ENCODE measurements around the gene AUTS2.

The AUTS2 gene

DNA sequence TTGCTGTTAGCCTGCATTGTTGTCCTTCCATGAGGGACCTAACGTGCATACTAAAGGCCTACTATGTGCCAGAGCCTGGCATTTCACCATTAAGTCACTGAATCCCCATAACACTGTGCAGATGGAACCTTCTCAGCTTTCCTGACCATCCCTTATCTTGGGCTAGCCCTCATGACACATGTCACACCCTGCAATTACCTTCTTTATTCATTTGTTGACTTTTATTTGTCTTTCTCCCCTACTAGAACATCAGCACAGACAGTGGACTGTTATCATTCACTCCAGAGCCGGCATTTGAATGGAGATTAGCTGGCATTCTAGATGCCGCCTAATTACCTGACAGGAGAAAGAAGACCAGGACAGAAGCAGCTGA lies 1062.5 kb downstream of the AUTS2 start:
- DNase-seq: no peak

DNA sequence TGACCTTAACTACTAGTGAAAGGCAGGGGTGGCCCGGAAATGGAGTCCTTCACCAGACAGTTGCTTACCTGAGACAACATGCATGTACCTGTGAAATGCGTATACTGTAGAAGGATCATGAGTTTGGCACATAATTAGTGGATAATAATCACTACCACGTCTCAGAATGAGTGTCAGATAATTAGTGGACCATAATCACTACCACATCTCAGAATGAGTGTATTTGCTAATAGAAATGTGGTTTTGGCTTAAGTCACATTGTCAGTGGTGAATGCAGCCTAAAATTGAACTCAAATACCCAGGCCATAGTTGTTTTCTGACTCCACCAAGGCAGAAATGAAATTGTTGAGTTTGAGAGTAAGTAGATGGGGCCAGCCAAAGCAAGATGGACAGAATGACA lies 1065.4 kb downstream of the AUTS2 start:
- no peak for DNase-seq

DNA sequence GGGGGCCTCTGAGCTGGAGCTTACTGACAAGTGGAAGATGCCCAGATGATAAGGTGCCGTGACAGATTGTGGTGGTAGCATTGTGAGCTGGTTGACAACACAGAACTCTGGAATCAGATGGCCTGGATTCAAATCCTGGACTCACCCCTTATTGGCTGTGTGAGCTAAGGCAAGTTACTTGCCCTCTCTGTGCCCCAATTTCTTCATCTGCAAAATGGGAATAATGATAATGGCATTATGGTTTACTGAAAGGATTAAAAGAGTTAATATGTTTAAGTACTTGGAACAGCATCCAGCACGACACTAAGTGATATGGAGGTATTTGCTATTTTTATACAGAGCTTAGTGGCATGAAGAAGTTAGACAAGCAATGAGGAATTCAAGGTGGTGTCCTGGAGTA lies 1067.7 kb downstream of the AUTS2 start:
- no peak for DNase-seq

DNA sequence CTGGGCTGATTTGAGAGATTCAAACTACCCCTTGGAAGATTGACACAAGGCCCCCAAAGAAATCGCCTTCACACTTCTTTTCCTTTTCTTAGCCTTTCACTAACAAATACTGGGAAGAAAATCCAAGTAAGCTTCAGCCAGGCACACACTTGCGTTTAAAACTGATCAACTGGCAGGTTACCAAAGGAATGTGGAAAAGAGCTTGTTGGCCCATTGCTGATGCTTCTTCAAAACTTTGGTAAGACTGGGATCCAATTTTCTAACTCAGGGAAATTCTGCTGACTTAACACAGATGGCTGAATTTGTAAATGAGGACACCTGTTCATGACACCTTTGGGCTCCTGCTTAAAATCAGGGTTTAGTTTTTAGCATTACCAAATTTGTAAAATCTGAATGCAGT lies 1069.1 kb downstream of the AUTS2 start:
- DNase-seq: no peak

DNA sequence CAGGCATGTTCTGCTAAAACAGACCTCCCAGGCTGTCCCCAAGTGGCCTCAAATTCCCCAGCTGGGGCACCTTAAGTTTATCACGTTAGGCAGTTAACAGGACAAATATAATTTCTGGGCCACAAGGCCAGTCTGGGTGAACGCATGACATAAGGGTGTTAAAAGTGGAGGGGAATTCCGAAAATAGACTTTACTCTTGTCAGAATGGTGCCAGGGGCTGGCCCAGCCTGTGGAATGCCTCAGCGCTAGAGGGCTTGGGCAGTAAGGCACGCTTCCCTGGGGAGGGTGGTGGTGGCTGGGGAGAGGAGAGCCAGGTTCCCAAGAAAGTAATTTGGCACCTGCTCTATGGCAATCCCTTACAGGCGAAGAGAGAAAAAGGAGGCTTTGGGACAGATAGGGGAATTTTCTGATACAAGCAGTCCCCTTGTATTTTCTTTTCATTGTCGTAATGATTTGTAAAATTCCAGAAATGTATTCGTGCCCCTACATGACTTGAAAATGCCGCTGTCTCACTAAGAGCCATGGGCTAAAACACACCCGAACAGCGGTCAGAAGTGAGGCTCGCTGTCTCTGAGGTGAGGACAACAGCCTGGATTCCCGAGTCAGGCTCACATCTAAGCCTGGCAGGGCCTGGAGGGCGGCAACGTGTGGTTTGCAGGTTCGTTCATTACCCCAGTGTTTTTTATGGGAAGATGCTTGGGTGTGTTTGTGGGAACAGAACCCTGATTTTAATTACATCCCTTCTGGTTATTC lies 1070.5 kb downstream of the AUTS2 start:
- DNase-seq: no peak

DNA sequence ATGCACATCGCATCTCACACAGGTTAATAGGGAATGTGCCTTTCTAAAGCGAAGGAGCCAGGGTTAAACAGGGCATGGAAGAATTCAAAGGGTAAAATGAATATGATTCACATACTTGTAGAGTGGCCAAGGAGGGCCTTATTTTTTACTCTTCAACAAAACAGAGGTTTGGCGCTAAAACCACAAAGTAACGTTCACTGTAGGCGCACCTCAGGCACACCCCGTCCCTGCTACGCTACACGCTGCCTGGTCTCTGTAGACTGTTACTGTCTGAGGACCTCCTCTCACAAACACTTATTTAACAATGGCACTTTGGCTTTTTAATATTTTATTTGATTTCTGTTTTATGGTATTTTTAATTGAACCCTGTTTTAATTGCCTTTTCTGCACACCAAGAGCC lies 1071.6 kb downstream of the AUTS2 start:
- DNase-seq: no peak

DNA sequence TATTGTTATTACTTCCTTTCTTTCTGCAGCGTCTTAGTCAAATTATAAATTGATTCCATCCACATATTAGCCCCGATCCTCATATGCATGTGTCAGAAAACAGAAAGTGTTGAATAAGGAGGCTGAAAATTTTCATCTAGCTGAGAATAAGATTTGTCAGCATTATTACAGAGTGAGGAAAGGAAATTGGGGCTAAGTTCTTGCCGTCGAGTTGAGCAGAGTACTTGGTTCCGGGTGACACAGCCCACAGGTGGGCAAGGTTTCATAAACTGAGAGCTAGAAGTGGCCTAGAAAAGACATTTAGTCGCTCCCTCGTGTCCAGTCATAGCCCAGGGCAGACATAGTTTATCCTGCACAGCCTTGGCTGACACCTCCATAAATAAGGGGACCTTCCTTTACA lies 1072.0 kb downstream of the AUTS2 start:
- DNase-seq: no peak

DNA sequence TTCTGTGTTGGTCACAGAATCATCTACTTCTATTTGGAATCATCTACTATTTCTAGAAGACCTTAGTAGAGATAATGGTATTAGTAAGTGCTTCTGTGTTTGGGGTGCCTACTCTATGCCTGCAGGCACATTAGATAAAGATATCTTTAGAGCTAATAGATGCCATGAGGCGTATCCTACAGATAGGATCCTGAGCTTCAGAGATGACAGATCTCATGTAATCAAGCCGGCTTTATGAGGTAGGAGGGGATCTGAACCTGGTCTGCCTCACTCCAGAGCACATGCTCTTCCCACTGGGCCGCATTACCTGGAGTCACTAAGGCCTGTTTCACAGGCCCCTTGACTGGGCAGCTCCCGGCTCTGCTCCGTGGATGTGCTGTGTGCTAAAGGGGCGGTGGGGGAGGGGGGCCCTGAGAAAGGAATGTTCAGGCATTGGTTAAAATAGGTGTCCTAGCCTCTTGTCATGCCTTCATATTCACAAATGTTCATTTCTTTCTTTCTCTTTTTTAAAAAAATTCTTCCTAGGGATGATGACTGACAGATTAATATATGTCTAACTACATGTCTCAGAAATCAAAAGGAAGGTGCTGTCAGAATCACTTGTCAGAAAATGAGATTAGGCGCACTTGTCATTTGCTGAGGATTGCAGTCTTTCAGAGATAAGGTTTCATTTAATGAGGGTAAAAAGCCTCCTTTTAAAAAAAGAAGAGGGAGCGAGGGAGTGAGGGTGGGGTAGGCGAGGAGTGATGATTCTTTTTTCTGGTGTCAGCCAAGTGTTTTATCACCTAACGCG lies 1075.7 kb downstream of the AUTS2 start:
- no peak for DNase-seq

DNA sequence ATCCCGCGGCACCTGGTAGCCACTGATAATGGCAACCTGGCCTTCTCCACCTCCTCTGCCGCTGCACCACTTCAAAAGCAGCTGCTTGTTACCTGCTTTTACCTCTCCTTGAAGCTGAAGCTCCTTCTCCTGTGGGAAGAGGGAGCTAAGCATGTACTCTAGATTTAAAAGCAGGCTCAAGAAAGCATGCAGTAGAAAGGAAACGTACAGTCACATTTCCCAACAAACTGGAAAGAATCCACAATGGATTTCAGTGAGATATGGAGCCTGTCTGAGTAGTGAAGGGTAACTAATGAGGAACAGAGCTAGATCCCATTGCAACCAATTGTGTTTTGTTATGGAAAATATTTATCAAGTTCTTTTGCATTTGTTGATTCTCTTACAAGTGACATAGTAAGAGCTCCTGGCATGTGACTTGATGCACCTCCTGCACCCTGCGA lies 1076.3 kb downstream of the AUTS2 start:
- DNase-seq: no peak

DNA sequence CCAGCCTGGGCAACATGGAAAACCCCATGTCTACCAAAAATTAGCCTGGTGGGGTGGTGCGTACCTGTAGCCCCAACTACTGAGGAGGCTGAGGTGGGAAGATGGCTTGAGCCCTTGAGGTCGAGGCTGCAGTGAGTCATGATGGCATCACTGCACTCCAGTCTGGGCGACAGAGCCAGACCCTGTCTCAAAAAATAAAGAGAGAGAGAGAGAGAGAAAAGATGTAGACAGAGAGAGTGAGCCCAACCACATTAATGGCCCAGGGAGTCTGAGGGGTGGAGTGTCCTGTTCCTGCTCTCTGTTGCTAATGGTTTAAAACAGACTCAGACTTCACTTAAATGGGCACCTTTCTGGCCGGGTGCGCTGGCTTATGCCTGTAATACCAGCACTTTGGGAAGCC lies 1078.0 kb downstream of the AUTS2 start:
- DNase-seq: no peak

DNA sequence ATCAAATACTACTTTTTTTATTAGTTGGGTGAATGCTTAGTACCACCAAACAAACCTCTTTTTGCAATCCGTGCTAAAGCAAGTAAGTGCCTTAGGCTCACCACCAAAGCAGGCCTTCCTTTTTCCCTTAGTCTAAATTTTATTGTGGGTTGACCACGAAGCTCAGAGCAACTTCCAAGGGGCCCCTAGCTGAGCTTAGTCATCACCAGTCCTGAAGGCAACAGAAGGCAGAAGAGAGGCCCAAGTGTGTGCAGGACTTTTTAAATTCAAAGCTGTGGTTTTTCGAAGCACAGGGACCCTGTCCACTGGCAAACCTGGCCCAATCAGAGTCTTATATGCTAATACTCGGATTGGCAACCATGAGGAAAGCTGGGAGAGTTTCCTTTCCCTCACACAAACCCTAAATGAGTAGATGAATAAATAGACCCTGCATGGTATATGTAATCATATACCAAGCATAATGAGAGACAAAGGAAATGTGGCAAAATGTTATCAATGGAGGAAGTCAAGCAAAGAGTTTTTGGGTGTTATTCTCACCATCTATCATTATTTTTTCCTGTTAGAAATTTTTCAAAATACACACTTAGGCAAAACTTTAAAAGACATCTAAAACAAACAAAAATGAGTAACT lies 1080.5 kb downstream of the AUTS2 start:
- peak; percentile 28 for DNase-seq

DNA sequence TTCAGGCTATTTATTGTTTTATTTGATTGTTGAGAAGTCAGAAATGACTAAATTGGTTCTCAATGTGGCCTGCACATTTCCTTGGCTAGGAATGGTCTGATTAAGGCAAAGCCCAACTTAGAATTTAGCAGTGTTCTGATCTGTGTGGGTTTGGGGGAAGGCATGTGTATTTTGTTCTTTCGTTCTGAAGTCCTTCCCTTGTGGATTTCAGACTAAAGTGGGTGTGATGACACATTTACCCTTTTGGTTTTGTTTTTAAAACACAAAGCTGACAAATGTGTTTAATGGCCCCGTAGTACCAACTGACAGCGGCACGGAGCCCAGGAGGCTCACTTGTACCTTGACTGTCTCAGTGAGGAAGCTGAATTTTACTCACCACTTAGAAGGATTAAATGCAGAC lies 1081.4 kb downstream of the AUTS2 start:
- DNase-seq: no peak

DNA sequence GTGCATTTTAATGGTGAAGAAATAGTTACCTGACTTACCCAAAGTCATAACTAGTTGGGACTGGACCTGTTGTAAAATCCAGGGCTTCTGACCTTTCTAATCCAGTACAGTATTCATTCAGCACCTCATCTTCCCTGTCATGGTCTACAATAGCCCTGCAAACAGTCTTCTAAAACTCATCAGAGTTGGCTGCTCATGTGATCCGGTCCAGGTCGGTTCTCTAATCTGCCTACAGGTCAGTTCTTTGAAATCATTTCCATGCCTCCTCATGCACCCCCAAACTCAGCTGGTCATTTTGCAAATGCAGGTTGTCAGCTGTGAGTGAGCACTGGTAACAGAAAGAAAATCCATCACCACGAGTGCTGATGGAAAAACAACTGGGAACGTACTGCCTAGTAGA lies 1082.0 kb downstream of the AUTS2 start:
- DNase-seq: no peak

DNA sequence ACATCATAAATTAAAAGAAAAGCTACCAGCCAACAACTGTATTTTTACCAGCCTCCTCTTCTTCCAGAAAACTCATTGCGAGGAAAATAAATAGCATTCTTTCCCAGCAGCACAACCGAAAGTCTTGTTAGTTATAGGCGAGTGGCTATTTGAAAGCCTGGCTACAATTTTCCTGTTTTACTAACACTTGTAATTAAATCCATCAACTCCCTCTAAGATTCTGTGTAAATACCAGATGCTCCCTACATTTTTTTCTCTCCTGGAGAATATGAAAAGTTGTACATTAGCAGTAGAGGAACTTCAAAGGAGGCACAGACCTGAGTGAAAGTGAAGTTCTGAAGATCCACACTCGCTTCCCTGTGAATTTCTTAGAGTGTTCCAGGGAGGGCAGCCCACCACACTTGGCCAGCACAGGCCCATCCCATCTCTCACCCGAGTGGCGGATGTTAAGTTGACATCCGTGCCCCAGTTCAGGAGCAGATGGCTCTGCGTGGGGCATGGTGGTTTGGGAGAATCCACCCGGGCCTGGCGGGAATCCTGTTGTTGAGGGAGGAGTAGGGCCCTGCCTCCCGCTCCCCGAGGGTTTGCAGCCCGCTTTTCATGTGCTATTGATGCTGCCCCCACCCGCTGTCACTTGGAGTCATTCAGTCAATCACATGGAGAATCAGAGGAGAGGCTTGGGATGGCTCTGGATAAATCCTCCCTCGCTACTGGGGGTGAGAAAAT lies 1082.6 kb downstream of the AUTS2 start:
- DNase-seq: no peak

DNA sequence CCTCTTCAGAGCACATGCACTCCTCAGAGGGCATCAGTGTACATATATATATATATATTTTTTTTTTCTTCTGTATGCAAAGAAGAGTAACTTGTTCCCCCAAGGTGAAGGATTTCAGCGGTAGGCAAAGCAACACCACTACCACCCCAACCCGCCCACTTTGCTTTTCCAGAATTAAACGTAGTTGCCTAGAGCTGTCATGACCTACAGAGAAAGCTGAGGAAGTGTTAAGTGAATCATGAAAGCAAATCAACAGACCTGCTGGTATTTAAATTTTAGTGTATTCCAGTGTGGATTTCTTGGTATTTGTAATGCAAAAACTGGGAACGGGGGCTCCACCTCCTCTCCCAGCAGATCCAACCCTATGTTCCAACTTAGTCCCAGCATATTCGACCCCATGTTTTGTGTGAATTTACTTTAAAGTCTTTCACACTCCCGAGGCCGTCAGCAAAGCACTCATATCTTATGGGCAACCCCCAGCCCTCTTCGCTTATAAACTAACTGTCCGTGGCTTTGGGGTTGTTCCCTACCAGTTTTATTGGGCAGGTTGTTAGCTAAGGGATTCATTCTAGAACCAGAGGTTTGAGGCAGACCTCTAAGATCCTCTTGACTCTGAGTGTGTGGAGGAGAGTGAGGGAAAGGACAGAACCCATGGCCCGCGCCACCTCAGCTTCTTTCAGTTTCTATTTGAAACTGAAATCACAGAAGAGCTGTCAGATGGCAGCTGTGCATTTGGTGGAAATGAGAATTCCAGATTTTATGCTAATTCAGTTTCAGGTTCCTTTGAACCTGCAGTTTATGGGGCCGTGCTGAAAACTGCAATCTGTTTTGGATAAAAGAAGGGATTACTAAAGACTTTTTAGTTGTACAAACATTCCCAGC lies 1083.4 kb downstream of the AUTS2 start:
- DNase-seq: no peak

DNA sequence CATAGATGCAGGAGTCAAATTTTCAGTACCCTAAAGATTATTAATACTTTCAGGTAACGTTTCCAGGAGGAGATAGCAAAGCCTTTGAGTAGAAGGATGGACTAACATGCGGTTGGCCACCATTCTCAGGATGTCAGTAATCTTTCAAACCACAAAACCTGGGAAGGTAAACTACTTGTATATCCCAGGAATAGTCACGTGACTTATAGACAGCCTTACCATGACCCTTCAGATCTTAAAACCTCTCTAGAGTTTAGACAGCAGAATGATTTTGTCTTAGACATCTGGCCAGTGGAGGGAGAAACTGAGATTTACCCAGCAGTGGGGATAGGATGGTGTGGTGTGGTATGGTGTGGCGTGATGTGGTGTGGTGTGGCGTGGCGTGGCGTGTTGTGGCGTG lies 1085.9 kb downstream of the AUTS2 start:
- no peak for DNase-seq

DNA sequence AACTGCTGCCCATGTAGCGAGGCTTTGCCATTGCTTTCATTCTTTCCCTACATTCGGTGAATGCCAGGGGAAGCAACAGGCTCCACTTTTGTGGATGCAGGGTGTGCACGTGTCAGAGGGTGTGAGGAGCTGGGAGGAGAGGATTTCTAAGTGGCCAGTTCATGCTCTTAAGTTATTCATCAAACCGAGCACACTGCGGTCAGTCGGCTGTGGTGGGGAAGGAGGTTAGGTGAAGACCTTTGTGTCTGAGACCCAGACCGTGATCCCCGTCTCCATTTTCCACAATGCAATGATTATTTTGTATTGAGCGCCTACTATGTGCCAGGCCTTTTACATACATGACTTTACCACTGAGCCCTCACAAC lies 1095.0 kb downstream of the AUTS2 start:
- DNase-seq: no peak

DNA sequence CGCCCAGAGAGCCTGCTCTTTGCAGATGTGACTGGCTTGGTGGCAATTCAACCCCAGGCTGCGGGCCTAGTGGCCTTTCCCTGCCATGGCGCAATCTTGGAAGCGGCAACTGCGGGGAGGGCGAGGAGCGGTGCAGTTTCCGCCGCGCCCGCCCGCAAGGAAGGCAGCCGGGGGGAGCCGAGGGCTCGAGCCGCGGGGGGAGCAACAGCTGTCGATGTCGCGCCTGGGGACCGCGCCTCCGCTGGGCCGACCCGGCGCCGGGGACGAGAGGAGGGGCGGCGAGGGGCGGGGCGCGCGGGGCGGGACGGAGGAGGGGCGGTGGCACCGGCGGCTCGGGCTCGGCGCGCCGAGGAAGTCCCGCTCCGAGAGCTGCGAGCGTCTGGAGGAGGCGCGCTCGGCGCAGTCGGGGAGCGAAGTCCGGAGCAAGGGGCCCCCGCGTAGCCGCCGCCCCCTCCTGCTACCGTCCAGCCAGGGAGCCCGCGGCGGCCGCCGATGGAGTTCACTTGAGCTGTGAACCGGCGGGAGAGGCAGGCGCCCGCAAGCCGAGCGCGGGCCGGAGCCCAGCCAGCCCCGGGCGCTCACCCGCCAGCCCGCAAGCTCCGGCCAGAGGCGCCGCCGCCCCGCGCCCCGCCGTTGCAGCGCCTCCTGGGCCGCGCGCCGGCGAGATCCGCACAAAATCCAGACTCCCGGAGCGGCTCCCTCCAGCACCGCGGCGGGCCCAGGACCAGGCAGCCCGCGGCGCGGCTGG lies 1095.6 kb downstream of the AUTS2 start:
- DNase-seq: peak; percentile 32

DNA sequence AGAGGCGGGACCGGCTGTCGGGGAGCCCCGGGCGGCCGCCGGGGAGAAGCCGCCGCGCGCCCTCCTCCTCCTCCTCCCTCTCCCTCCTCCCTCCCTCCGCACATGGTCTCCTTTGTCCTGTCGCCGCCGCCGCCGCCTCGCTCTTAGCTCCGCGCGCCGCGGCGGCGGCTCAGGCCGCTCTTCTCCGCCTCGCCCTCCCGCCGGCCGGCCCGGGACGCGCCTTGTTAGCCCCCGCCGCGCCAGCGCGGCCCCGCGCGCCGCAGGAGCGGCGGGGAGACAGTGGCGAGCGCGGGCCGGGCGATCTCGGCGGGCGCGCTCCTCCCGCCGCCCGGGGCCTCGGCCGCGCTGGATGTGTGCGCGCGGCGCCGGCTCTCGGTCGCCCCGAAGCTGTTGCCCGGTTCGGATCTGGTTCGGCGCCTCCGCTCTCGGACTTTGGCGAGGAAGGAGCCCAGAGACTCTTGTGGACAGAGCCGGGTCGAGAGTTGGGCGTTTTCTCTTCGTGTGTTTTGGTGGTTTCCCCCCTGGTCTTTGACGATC lies 1096.2 kb downstream of the AUTS2 start:
- DNase-seq: no peak

DNA sequence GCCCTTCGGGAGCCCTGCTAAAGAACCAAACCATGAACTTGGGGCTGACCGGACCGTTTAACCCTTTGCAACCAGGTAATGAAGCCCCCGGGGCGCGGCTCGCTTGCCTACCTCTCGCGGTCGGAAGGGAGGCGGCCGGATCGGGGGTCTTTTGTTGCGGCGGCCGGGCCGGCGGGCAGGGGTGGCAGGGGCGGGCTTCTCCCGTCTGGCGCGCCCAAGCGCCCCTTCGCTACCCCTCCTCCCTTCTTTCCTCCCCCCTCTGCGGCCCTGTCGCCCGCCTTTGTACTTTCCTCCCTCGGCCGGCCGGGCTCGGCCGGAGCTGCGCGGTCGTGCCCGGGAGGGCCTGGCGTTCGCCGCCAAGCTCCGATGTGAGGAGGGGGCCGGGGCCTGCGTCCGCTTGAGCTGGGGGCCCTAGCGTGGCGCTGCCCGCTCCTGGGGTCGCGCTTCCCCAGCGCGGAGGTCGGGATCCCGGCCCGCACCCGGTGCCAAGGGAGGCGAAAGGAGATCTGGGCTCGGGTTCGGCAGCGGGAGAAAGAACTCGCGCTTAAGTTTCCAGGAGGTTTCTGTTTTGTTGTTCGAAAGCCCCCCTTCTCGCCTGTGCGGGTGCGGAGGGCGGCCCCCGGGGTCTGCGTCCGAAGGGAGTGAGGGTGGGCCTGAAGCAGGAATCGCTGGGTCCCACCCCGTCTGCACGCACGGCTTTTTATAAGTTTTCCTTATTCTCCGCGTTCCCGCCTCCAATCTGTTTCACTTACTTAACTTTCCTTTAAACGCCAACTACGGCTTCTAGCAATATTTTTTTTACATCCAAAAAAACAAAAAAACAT lies 1096.9 kb downstream of the AUTS2 start:
- DNase-seq: no peak

DNA sequence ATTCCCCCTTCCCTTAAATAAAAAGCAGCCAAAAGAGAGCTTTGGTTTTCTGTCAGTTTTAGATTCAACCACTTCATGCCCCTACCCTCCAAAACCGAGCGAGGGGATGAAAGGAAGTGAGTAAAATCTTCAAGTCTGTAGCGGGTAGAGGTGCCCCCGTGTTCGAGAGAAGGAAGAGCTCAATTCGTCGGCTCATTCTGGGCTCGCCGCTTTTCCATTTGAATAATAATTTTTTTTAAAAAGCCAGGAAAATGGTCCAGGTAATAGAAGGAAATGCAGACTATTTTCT lies 1097.5 kb downstream of the AUTS2 start:
- DNase-seq: no peak

Measured in amniotic stem cell (primary cell).